ENCODE measurements around the gene TMOD1. TPM values are rescaled to one million over a fixed set of nuclear protein-coding genes. Genes with fewer than 3 reads are reported as not detected.

The TMOD1 gene
- total and polyA plus RNA-seq, 9 of the 15 experiments (the other 6 are each of a cell fraction or from before 2014, with no cell fraction given) = 7.1 to 41.2 (median 14.2) TPM

GRCh38 chr9:97518909-97519307 lies 17.4 kb downstream of the TMOD1 start:
- ATAC-seq (peak; percentile 72), DNase-seq (ENCODE audit: extremely low read depth in 1 of 4, low spot score in 3 of 4) (peak in 2 of 4 experiments; percentile 59 to 61), FAIRE-seq (peak; percentile 57)
- Histone ChIP-seq H3K4me1 (replicated peaks in 1 of 2; ENCODE audit: control insufficient read depth in 2 of 2, insufficient read depth in 2 of 2, low read length in 2 of 2) (peaks cover 16 to 32% of the 10 kb centered on the region in 2 experiments), H4K20me1 (replicated peaks; ENCODE audit: control insufficient read depth, insufficient read depth, low read length) (peaks cover 60% of the 10 kb centered on the region), H3K79me2 (ENCODE audit: control insufficient read depth, insufficient read depth, low read length) (peaks cover 86% of the 10 kb centered on the region), H3K9ac (ENCODE audit: insufficient read depth in 1 of 2, low read depth in 2 of 2, low read length in 2 of 2) (no peak overlapping the region), H3K27ac (ENCODE audit: extremely low read depth, low read depth, low read length) (no peak overlapping the region), H3K9me3 (replicated peaks; ENCODE audit: control insufficient read depth, insufficient read depth, low read depth, low read length) (no peaks in the 10 kb centered on the region), H2AFZ (ENCODE audit: low read depth, low read length) (no peak overlapping the region), H3K4me2 (ENCODE audit: insufficient read depth, low read length) (peak overlapping the region; percentile 33), H3K4me3 (no peak overlapping the region), H3K36me3 (ENCODE audit: control insufficient read depth, insufficient read depth, low read length) (peaks cover 23% of the 10 kb centered on the region; the same call in 2 of the 3 replicates), H3K9me1 (ENCODE audit: control insufficient read depth, insufficient read depth, low read length) (peaks cover 12% of the 10 kb centered on the region), H3K27me3 (ENCODE audit: control insufficient read depth in 2 of 2, insufficient read depth in 2 of 2, low read length in 2 of 2) (no peaks in the 10 kb centered on the region)
- ChIA-PET POLR2A (interaction anchor here (0.8 to 4.7 kb wide), 7 partner anchors 8 to 51 kb away, joined by 3 to 29 read pairs (median 5); no protein-coding TSS in a partner anchor), CTCF (ENCODE audit: low intra/inter-chr PET ratio) (no interaction called here)
- in situ Hi-C loops (cut with MboI) (no loop called here), intact Hi-C loops (cut with micrococcal nuclease) (no loop called here)
- 14% methylated on average over 6 of the region's 6 CpGs for WGBS (ENCODE audit: insufficient coverage, low coverage, missing lambda C conversion rate)
- BruUV-seq (replicated peaks) = no TSS peak
- TF ChIP-seq TEAD2 (tag; IDR thresholded peaks at IDR 0.05) (no peak), NFIC (IDR thresholded peaks at IDR 0.05) (no peak), BCOR (IDR thresholded peaks at IDR 0.05) (no peak), NEUROD1 (IDR thresholded peaks at IDR 0.05; ENCODE audit: borderline replicate concordance, low read depth, low read length, partially characterized antibody) (no peak), CREB3L1 (IDR thresholded peaks at IDR 0.05; ENCODE audit: borderline replicate concordance, low read depth) (no peak), CTBP1 (IDR thresholded peaks at IDR 0.05; ENCODE audit: borderline replicate concordance) (peak; percentile 44; the same call in 1 of the 2 replicates), ZNF239 (CRISPR knock-in tag; IDR thresholded peaks at IDR 0.05) (peak; percentile 32; the same call in 1 of the 2 replicates), ZC3H4 (CRISPR knock-in tag; IDR thresholded peaks at IDR 0.05; ENCODE audit: borderline replicate concordance) (no peak), ZNF24 (IDR thresholded peaks at IDR 0.05) (no peak), IRF1 (CRISPR knock-in tag; IDR thresholded peaks at IDR 0.05; ENCODE audit: borderline replicate concordance) (no peak), ZBTB11 (CRISPR knock-in tag; IDR thresholded peaks at IDR 0.05) (peak in 1 of 3 experiments; percentile 30; a peak in 1 of 6 replicates), MED1 (CRISPR knock-in tag; IDR thresholded peaks at IDR 0.05; ENCODE audit: borderline replicate concordance) (no peak), RBM34 (IDR thresholded peaks at IDR 0.05; ENCODE audit: borderline replicate concordance, insufficient read depth, low read length) (no peak), PYGO2 (tag; IDR thresholded peaks at IDR 0.05) (no peak), ETV1 (tag; conservative IDR thresholded peaks at IDR 0.05; ENCODE audit: low read depth) (peak; percentile 9; the same call in 1 of the 2 replicates)
- TF ChIP-seq, protein P1, sequence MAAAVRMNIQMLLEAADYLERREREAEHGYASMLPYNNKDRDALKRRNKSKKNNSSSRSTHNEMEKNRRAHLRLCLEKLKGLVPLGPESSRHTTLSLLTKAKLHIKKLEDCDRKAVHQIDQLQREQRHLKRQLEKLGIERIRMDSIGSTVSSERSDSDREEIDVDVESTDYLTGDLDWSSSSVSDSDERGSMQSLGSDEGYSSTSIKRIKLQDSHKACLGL (CRISPR knock-in tag; IDR thresholded peaks at IDR 0.05; ENCODE audit: borderline replicate concordance, poor library complexity, severe bottlenecking) = no peak

Measured in K562 (cell line).